ENCODE results near the gene HCRTR2. TPM values are rescaled to one million over a fixed set of nuclear protein-coding genes. Genes with fewer than 3 reads are reported as not detected.
"Not testable (repeated sequence)": the region's sequence is repeated elsewhere in the genome, so short reads cannot be mapped to it uniquely, and the experiment has no call there.

HCRTR2 gene
- not detected for total RNA-seq

DNA sequence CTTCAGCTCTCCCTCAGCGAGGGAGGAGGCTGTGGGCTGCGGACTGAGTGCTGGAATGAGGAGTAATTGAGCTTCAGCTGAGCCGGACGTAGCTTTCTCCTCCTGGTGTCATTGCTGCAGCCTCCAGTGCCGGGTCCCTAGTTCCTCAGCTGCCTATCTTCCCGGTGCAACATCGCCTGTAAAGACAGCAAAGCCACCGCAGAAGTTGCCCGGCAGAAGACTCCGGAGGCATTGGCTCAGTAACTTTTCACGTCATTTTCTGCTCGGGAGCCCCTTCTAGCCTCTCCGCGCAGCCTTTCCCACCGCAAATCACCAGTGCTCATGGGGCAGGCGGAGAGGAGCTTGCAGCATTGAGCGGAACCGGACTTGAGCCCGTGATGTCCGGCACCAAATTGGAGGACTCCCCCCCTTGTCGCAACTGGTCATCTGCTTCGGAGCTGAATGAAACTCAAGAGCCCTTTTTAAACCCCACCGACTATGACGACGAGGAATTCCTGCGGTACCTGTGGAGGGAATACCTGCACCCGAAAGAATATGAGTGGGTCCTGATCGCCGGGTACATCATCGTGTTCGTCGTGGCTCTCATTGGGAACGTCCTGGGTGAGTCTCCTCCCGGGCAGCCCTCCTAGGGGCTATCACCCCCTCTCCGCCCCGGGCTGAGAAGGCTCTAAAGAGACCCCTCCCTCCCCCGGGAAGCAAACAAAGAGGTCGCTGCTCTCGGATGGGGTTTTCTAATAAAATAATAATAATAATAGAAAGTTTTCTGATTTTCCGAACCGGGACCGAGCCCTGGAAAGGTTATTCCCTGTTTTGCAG lies at the start of gene HCRTR2:
HCRTR2 (plus strand) TSS at position 305 of the 816 bp plus-strand sequence; CDS start at position 378, 73 bp downstream.
- no peak for DNase-seq (ENCODE audit: low spot score)

DNA sequence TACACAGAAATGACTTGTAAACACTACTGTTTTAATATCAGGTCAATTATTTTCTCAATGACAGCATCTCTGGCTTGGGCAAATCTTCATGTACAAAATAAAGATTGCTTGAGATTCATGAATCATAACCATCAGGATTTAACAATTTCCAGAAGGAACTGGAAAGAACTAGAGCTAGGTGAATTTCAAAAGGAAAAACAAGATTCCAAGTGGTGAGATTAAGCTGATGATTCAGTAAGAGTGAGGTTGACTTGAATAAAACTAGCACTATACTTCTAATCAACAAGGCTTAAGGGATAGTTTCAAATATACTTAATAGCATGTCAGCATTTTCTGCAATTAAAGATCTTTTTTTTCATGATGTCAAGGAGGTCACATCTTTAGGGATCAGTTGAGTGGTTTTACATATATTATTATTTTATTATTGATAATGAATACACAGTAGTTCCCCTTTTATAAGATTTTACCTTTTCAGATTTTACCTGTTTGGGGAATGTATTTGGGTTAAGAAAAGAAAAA lies 43.5 kb upstream of the HCRTR2 start:
- no peak for DNase-seq (ENCODE audit: low spot score)

DNA sequence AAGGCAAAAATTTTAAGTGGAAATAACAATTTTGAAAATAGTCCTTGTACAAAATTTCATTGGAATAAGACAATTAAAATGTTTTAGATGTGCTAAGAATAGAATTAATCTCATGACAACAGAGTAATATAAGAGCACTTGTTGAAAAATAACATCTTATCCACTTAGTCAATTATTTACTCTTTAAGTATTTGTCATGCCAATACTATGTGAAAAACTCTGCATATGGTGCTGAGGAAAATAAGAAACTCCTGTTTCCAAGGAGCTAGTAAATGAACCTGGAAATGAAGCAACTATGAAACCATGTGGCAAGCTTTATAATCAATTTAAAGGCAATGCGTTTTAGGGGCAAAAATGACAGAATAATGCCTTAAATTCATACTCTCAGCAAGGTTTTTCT lies 42.7 kb upstream of the HCRTR2 start:
- DNase-seq (ENCODE audit: low spot score), result no peak

DNA sequence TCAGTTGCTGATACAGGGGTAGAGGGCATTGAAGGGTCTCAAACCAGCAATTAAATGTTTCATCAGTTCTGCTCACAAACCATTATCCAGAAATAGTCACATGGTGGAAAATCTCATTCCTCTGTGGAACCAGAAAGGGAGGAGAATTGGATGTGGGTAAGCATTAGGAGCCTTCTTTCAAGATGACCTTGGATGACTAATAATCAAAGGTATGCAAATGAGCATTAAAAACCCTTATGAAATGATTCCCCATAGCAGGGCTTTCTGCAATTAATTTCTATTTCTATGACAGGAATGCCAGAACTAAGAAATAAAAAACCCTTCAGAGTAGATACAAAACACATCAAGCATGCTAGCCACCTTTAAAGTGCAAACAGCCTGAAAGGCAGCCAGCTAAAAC lies 37.4 kb upstream of the HCRTR2 start:
- no peak for DNase-seq (ENCODE audit: low spot score)

DNA sequence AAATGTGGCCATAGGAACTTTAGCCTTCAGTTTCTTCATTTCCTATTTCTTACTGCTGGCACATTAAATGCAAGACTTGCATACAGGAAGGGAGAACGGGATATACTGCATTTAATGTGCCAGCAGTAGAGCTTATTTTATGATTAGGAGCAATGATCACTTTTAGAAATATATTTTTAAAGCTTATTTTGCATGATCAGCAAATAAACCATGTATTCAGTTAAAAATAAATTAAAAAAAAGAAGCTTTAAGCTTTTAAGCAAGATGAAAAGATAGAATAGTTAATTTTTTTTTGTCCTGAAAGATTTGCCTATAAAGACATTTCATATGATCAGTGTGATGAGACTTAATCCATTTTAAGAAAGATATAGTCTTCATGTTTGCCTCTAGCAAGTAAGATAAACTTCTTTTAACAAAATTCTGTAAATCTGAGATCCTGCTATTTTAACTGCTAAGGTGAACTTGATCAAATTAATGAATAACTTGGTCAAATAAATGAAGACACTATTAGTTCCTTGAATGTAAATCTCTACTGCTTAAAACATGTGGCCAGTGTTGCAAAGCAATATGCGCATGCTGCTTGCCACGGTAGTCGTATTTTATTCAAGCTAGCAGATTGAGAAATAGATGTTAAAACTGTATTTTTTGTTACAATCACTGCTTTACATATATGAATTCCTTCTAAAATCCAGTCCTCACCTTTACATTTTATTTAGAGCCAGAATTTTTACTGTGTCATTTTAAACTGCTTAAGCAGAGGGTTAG lies 36.2 kb upstream of the HCRTR2 start:
- DNase-seq (ENCODE audit: low spot score), result no peak

DNA sequence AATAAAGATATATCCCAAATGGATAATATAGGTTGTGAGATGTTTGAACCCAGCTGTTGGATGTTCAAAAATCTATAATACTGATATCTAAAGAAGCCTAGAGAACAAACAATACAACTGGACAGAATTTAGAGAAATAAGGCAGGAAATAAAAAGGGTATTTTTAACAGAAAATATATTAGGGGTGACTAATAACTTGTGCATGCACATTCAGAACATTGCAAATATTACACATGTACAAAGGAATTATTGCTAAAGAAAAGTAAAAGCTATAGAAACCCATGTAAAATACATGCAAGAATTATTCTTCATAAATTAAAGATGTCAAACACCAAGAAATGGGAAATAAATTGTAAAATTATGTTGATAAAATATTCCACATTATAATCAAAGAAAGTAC lies 32.7 kb upstream of the HCRTR2 start:
- no peak for DNase-seq (ENCODE audit: low spot score)

DNA sequence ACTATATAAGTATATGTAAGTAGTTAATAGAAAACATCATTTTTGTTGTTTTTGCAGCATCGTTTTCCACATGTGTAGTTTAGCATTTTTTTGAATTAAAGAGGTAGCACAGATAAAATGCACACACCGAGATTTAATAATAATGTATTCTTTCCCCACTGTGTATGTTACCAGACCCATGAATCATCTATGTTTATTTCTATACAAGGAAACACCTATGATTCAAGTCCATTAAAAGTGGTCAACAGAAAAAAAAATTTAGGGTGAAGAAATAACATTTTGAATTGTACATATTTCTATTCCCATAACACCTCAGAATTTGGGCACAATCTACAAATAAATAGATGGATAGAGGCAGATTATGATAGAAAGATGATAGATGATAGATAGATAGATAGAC lies 31.7 kb upstream of the HCRTR2 start:
- DNase-seq (ENCODE audit: low spot score), result no peak

DNA sequence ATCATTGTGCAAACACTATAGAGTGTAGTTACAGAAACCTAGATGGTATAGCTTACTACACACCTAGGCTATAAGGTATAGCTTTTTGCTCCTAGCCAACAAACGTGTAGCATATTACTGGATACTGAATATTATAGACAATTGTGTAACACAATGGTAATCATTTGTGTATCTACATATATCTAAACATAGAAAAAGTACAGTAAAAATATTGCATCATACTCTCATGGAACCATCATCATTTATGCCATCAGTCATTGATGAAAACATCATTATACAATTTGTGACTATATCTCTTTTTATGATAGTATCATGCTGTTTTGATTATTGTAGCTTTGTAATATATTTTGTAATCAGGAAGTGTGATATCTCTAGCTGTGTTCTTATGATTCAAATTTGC lies 21.0 kb upstream of the HCRTR2 start:
- no peak for DNase-seq (ENCODE audit: low spot score)

DNA sequence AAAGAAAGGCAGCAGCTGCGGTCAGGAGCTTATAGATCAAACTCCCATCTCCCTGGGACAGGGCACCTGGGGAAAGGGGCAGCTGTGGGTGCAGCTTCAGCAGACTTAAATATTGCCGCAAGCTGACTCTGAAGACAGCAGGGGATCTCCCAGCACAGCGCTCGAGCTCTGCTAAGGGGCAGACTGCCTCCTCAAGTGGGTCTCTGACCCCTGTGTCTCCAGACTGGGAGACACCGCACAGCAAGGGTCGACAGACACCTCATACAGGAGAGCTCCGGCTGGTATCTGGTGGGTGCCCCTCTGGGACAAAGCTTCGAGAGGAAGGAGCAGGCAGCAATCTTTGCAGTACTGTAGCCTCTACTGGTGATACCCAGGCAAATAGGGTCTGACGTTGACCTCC lies 15.5 kb upstream of the HCRTR2 start:
- not testable (repeated sequence) for DNase-seq (ENCODE audit: low spot score)

DNA sequence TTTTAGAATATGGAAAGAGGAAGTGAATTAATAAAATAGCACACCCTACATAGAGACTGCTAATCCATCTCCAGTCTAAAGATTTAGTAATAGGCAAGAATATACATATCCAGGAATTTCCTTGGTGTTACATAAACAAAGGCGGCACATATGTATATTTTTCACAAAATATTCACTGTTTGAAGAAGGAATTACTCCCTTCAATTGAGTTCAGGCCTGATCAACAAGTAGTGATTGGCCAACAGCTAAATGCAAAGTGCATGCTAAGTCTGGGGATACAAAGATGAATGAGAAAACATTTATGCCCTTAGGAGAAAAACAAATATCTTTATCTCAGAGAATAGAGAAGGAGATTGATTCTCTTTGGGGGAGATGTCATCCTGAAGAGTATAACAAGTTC lies 6.5 kb upstream of the HCRTR2 start:
- no peak for DNase-seq (ENCODE audit: low spot score)

DNA sequence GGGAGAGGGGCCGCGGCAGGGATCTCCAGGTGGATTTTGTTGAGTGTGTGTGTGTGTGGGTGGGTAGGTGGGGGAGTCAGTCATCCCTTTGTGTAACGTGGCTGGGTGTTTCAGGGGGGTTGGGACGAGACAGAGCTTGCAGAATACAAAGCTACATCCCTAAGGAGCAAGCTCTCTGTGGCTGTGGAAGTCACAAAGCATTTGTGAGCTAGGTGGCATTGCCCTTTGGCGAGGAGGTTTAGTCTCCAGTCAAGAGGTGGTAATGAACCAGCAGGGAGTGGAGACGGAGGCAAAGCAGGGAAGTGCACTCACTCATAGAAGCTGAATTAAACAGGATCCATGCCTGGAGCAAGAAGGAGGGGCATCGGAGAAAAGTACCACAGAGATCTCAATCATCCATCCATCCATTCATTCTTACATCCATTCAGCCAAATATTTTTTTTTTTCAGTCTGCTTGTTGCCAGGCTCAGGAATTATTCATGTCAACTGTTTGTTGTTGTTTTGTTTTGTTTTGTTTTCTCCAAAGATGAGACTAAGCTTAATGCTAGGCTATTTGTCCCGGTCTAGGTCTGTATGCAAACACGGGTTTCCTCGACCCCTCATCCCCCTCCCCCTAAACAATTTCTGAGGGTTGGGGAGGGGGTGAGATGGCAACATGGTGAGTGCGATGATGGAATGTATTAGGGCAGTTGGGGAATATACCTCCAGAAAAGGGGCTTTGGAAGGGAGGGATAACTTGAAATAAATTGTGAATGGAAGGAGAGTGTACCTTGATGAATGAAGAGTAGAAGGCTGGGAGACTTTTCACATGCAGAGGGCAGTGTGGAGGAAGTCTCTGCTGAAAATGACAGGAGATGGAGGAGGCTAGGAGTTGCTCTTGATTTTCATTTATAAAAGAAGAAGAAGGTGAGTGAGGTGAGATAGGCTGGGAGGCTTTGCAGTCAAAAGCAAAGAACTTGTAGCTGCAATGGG lies 1.0 kb downstream of the HCRTR2 start:
- DNase-seq (ENCODE audit: low spot score), result no peak

DNA sequence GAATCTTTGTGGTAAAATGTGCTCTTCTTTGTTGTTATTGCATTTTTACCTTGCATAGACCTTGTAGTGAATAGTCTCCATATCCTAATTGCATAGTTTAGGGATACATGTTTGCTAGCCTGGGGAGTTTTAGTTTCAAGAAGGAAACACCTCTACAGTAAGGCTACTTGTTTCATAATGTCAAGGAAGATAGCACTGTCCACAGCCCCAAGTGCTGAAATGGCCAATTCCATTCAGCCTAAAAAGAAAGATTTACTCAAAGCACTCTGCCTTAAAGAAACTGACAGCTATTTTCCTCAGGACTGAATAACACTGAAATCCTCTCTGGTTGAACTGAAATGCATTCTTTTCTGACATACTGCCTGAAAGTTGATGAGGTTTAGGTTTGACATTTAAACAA lies 2.6 kb downstream of the HCRTR2 start:
- DNase-seq (ENCODE audit: low spot score), result no peak

DNA sequence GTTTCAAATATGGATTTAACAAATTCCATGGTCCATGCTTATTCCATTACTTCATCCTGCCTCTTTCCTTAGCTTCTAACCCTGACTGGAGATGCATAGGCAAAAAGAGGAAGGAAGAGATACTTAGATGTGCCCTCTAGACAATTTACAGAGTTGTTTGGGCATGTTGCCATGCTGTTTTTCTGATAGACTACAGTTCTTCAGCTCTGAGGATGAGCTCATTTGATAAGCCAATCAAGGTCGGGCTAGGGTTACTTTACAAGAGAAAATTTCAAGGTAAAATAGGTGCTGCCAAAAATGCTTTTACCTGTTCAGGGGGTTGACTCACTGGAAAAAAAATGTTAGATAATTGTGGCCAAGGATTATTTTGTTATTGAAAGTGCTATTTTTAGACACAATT lies 5.9 kb downstream of the HCRTR2 start:
- no peak for DNase-seq (ENCODE audit: low spot score)

DNA sequence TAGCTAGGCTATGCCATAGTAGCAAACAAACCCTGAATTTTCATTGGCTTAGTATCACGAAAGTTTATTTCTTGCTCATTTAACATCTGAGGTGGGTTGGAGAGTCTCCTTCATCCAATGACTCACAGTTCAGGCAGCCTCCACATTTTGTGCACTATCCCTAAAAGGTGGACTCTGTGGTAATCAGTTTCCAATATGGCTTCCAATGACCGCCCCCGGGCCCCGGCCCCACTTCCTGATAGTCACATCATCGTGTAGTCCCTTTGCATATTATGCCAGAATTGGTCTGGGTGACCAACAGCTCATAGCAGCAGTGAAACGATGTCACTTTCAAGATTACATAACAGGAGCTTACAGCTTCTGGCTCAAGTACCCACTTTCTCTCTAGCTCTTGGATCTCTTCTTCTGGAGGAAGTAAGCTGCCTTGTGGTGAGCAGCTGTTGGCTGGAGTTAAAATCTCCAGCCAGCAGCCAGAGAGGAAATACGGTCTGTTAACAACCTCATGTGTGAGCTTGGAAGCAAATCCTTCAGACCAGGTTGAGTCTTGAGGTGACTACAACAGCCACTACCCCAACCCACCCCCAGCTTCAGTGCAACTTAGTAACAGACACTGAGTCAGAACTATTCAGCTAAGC lies 7.8 kb downstream of the HCRTR2 start:
- no peak for DNase-seq (ENCODE audit: low spot score)

DNA sequence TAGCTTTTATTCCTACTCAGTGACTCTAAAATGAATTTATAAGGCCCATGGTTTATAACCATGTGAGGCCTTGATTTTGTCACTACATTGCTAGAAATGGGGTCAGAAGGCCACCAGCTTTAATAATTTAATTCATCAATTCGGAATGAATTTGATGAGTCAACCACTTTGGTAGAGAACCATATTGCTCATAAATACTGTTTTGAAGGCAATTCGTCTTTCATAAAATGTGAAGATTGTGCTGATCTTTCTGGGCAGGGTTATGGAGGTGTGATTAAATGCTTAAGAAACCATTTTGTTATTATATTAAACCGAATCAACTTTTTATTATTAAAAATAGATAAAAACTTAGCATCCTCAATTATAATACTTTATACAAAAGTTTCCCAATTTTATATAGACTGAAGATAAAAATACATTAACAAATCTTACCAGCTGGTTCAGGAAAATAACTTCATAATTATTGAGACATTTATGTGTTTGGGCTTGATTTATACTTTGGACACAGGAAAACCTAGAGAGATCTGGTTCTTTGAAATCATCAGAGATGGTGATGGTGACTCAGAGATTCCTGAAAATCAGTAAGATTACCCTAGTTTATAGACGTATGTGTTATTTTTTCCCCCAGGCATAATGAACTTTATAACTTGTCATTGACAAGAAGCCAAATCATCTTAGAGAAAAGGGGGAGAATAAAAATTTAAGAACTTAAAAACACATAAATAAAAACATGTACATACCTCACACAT lies 10.6 kb downstream of the HCRTR2 start:
- DNase-seq (ENCODE audit: low spot score), result no peak

DNA sequence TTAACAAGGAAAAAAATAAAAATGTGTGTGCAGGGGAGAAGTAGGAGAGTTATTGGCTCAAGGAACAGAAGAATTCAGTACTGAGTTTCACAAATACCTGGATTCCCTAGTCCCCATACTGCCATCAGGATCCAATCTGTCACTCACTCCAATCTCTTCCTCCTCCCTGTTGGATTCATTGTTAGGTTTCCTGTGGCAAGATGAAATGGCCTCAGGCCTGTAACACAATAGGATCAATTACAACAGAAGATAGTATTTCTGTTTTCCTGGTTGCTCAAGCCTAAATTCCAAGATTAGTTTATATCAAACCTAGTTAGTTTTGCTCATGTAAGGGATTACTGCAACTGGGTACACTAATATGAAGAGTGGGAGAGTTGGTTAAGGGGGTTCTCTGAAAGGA lies 24.4 kb downstream of the HCRTR2 start:
- DNase-seq (ENCODE audit: low spot score), result no peak

DNA sequence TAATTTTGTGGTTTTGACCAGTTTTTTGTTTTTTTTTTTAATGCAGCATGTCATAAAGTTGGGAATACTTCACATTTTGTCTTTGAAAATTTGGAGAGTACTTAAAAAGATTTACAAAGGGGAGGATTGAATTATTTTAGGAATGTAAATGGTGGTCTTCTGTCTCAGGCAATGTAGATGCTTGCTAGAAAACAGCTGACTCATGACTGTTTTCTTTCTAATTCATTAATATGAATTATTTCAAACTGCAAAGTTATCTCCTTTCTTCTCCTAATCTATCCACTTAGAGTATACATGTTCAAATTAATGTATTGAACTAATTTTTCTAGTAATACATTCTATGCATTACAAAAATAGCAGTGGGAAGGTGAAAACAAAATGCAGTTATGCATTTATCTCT lies 24.9 kb downstream of the HCRTR2 start:
- DNase-seq (ENCODE audit: low spot score), result no peak

DNA sequence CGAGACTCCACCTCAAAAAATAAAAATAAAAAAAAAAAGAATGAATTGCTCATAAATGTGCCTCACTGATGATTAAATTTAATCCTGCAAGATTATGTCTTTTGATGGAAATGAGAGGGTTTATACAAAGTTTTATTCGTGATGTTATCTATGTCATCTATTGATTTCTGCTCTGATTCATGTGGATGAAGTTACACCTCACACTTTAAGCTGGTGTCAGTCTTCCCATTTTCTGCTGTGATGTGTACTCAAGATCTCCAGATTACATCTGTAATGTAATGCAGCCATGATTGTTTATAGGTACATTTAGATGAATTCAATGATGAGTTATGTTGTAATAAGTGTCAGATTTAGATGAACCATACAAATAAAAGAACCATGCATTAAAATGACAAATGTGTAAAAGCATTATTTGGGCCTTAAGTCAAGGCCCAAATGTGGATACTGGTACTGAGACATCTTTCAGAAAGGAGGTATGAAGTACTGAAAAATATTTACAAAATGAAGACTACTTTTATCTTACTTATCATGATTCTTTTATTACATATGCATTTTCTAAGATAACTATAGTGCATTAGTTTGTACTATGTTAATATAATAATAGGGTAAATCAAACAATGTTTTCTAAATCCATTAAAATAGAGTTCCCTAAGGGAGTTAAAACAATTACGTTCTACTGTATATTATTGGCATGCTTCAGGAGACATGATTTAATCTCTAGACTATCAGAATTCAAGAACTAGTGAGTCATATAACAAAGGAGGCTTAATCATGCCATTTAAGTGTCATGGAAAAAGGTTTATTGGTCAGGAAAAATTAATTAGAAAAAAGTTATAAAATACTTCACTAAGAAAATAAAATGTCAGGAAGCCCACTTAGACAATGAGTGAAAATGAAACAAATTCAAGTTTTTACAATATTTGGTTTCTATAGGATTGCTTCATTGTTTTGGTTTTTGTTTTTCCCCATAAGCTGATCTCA lies 34.5 kb downstream of the HCRTR2 start:
- DNase-seq (ENCODE audit: low spot score), result no peak

DNA sequence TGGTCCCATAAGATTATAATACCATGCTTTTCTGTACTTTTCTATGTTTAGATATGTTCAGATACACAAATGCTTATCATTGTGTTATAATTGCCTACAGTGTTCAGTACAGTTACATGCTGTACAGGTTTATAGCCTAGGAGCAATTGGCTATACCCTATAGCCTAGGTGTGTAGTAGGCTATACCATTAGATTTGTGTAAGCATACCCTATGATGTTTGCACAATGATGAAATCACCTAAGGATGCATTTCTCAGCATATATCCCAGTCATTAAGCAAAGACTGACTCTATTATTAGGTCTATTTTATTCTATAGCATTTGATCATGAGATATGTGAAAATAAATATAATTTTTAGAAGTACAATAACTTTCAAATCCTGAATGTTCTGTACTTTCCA lies 36.6 kb downstream of the HCRTR2 start:
- DNase-seq (ENCODE audit: low spot score), result no peak

Data from ureter (tissue), 1 donor.